ENCODE data around the gene PHYHIPL.

The PHYHIPL gene

DNA sequence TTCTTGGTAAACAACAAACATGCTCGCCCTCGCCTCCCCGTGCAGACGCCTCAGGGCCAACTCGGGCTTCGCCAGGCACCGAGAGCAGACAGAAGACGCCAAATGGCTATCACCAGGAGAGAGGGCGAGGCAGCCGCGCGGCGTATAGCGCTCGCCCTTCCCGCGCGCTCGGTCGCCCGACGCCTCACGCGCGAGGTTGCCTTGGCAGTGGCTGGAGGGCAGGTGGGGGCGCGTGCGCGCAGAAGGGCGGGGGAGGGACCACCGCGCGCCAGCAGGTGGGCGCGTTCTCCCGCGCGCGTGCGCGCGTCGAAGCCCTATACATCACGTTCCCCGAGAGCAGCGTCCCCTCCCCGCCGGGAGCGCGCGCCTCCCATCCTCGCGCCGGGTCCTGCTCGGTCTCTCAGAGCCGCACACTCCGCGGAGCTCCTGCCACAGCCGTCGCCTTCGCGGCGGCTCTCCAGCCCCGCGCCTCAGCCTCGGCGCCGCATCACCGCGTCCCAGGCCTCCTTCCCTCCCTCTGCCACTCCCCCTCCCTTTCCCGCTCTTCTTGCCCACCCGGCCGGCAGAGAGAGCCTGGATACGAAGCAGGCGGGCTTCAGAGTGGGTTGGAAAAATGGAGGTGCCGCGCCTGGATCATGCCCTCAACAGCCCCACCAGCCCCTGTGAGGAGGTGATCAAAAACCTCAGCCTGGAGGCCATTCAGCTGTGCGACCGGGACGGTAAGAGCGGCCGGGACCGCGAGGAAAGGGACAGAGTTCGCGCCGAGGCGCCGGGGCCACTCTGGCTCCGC, at the start of gene PHYHIPL:
Gene PHYHIPL, plus strand, starts transcription at position 403 of the 790 bp plus-strand sequence. Its CDS starts 211 bp downstream, at position 614.
- no peak for DNase-seq

DNA sequence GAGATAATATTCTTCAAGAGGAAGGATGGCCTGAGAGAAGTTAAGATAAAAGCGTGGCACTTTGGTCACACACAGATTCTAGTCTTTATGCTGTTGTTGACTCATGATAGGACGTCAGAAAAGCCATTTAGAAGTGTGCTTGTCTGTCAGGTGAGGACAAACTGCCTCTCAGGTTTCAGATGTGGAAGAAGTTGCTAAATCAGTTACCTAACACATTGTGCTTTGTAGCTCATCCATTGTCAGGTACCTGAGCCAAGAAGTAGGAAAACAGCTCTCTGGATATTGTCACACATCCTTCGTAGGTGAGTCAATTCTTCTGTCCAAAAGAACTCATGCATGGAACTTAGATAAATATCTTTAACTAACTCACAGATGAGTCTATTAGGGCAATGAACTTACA, 49.5 kb upstream of the PHYHIPL start:
- DNase-seq: no peak

DNA sequence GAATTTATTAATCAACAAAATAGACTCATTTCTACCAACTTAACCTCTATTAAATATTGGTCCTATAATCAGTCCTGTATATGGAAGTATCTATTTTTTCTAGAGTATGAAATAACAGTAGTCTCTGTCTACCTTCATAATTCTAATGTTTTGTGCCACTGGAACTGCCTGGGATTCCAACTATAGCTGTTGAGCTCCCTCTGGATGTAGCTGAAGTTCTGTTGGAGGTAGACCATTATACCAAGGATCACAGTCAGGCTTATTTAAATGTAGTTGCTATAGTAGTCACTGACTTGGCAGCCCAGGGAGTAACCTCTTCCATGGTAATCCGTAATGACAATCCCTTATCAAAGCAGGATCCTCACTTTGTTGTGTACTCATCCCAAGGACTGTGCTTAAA, 48.5 kb upstream of the PHYHIPL start:
- no peak for DNase-seq

DNA sequence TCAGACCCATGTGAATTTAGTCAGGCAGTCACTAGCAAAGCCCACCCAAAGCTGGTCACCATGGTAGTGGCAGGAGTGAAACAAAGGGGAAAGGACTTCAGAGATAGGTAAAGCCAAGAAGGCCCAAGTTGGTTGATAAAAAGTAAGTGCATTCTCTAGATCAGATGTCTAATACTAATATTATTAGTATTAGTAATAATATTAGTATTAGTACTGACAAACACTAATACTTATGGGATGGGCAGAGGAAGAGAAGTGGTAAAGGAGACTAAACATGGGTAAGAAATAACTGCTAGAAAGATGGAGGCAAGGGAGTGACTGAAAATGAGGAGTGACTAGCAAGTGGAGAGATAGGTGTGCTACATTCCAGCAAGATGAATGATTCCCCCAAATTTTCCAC, 46.6 kb upstream of the PHYHIPL start:
- no peak for DNase-seq

DNA sequence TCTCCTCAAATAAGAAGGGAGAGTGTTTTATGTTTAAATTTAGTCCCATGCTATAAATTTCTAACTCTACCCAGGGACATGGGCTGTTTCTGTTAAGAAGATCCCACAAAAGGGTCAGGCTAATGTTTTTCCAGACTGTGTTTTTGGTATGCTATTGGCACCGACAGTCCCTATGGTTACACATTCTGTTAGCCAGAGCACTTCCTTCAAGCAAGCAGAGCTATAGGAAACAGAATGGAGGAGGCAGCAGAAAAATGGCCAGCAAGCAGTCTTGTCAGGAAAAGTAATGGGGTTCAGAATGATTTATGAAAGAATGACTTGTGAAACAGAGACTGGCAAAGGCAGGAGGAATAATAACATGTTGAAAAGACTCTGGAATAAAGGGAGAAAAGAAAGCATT, 44.8 kb upstream of the PHYHIPL start:
- no peak for DNase-seq

DNA sequence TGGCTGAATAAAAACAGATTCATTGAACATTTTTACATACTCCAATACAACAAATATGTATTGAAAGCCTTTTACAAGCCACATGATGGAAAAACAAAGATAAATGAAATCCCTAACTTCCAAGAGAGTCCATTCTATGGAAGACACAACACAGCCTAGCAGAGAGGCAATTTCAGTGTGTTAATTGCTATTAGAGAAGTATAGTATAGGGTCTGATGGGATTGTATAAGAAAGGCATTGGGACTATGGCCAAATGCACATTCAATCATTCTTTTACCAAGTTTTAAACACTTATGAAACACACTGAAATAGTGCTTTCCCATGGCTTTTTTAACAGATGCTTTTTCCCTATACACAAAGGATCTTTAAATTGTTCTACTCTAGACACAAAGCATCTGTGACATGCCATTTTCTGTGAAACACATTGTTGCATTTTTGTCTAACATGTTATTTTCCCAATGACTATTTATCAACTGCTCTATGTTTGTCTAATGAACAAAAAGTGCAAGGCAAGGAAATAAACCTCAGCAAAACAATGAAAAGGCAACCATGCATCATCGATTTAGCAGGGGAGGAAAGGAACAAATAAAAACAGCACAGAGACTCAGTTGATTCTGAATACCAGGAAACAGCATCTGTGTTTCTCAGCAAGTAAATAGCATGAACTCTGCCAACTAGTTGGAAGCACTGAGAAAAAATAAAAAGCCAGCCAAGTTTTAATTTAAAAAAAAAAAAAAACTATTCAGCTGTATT, 42.4 kb upstream of the PHYHIPL start:
- DNase-seq: no peak

DNA sequence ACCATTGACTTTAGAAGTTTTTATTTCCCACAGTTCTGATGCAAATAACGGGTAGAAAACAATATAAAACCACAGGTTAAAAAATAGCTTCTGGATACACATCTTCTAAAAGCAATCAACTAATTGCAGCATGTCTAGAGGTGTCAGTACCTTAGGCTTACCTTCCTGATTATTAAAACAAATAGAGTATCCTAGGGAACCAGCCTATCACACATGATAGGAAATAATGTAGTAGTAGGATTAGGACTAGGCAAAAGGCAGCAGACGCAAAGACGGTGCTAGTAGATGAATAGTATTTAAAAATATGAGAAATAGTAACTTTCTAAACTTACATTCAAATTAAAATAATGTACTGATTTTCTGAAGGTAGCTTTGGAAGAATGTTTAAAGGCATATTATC, 41.7 kb upstream of the PHYHIPL start:
- DNase-seq: no peak

DNA sequence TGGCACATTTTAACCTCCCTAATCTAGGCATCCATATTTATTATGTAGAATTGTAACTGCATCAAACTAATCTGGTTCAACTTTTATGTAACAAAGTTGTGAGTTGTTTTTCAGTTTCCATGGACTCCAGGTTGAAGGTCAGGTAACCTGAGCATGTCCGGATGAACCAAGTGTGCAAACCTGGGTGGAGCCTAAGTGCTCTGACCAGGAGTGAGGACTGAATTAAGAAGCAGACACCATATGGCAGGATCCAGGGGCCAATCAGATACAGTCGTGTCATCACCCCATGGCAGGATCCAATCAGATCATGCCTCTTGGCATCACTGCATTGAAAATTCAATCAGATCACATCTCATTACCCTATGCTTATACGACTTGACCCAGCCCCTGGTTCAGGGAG, 41.2 kb upstream of the PHYHIPL start:
- DNase-seq: no peak

DNA sequence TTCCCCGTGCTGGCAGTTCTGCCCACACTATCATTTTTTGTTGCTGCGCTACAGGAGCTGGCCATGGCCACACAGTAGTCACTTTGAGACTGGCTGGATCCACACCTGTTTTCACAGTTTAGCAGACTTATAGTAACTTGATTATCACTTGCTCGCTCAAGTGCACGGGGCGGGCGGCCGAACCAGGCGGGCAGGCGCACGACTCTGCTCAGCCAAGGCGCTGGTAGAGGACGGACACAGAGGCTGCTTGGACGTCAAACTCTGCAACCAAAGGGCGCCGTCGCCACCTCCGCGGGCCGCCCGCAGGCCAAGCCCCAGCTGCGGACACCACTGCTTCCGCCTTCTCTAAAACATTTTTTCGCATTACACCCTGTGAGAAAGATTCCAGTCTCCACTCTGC, 38.4 kb upstream of the PHYHIPL start:
- no peak for DNase-seq

DNA sequence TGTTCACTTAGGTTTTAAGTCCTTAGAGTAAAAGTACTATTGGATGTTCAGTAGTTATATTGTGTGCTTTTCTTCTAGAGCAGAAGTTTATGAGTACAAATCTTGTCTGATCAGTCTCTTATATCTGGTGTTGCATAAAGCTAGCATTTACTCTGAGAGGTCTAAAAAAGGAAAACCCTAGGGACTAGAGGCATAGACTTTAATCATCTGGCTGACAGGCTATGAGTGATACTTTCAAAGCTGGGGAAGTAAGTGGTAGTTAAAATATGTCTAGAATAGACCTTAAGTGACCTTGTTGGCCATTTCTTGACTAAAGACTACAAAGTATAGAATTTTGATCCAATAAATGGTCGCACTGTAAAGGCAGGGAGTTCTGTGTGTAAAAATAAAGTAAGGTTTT, 32.9 kb upstream of the PHYHIPL start:
- no peak for DNase-seq

DNA sequence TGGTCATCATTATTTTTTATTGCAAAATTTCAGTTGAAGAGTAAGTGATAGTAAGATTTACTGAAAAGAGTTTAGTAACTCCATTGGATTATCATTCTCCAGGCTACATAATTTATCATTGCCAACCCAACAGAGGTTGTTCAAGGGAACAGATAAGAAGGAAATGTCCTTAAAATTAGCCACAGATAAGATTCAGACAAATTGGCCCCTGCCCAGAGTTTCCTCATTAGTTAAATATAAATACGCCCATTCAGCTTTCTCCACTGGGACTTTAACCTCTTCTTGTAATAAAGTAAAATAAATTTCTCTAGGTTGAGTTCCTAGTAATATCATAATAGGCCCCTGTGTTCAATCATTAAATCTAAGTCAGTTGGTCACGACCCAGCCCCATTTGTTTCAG, 27.7 kb upstream of the PHYHIPL start:
- DNase-seq: no peak

DNA sequence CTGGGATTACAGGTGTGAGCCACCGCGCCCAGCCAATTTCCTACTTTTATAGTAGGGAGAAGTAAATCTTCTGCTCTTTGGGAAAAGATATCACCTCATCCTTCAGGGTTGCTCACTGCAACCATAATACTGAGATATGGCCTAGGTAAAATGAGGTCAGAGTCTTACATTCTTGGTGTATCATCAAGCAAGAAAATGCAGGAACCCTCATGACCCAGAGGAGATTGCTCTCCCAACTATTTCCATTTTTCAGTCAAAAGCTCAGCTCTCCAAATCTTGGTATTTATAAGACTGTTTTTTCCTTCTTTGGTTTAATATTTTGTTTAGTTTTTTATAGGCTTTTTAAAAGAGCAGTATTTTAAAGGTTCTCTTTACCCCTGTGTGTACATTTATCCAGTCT, 20.9 kb upstream of the PHYHIPL start:
- no peak for DNase-seq

DNA sequence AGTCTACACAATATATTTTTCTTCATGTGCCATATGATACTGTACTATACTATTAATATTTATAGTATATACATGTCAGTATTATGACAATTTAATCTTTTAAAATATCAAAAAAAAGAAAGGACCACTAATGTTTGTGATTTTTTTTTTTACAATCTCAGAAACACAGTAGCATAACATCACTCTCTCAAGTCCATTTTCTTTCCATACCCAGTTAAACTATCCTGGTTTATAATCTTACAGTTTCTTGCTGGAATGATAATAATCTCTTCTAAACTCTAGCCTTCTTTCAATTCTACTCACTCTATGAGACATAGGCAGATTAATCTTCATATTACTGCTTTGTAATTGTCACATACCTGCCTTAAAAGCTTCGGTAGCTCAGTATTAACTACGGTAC, 8.9 kb upstream of the PHYHIPL start:
- no peak for DNase-seq

DNA sequence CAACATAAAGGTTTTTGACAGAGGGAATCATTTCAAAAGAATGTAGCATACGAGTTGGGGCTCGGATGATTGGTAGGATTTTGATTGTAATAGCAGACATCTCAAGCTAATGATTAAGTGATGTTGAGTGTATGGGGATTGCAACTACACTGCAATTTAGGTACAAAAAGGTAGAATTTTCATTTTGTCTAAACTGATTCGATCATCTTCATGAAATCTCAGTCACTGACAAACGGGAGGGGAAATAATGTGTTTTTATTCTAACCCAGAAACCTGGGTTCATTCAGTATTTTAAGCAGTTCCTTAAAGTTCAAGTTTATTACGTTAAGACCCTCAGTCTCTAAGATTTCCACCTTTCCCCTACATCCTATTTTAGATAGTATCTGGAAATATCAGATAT, 3.9 kb upstream of the PHYHIPL start:
- no peak for DNase-seq

DNA sequence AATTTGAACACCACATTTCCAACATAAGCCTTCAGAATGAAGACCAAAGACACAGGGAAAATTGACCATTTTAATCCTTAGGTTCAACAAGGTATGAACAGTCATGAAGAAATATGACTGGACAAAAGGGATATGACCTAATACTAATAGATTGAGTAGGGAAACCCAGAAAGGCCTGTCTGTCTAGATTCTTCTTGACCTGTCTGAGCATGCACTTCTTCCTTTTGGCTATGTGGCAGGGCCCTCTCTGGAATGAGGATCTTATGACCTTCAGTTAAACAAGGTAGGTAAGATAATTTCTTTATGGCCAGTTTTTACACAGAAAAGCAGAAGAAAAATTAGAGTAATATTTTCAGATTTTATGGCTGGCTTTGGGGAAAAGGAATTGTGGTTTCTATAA, 3.0 kb upstream of the PHYHIPL start:
- no peak for DNase-seq

DNA sequence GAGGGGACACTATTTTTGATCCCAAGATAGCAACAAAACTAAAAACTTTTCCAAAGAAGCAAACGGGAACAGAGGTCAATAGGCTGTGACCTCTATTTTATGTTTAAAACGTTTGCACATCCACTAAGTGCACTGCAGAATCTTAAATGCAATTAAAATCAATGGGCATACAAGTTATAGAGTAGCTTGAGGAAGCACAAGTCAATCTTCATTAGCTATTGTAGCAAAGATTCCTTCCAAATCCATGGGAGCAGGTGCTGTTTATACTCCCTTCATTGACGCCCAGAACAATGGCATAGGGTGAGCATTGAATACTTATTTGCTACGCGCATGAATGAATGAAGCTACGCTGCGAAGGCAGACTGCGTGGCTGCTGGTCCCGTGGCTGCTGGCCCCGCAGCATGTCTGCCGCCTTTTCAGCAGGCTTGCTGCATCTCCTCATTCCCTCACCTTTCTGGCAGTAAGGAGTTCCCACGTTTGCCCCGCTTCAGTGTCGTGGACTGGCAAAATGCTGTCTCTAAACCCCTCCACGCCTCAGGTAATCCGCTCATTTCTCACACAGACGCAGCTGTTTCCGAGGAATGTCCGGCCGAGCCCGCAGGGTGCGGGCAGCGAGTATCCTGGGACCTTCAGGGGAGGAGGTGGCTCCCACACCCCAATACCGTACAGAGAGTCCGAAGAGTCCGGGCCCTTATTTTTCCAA, 754 bp upstream of the PHYHIPL start:
- DNase-seq: no peak

DNA sequence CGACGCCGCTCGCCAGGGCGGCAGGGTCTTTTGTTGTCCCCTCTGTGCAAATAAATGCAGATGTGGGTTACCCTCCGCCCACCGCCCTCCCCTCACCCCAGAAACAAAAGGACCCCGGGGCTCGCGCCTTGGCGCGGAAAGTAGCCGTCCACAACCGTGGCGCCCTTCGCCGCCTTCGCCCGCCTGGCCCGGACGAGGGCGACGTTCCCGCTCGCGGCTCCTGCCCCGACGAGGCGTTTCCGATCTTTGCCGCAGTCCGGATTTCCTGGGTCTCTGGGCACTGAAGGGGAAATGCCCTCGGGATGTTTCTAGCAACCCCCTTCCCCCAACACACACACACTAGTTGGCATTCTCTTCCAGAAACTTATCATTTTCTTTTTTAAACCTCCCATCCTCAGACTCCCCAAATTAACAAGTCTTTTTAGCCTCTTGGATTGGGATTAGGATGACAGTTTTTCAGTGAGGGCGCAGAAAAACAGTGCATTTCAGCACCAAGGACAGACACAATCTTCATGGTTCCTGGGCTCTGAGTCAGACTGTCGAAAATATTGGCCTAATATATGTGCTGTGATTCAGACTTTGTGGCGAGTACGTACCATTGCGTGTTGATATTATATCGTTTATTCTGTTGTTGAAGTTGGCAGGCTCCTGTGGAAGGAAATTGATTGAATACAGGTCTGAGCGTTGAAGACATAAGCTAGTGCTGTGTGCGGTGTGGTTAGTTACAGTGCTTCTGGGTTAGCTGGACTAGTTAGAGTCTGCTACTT, 771 bp downstream of the PHYHIPL start:
- DNase-seq: no peak

DNA sequence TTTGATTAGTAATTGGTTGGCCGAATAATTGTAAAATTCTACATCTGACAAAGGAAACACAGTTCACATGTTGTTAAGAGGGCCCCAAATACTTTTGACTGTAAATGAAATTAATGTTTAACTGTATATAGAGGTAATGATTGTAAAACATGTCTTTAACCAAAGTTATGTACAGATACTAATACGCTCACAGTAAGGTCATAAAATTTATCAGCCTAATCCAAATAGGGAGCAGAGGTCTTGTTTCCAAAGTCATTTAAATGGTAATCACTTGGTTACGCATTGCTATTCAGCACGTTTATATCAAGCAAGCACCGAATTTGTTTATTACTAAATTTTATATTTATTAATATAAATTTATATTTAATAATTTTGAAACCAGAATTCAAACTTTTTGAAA, 1.4 kb downstream of the PHYHIPL start:
- no peak for DNase-seq

DNA sequence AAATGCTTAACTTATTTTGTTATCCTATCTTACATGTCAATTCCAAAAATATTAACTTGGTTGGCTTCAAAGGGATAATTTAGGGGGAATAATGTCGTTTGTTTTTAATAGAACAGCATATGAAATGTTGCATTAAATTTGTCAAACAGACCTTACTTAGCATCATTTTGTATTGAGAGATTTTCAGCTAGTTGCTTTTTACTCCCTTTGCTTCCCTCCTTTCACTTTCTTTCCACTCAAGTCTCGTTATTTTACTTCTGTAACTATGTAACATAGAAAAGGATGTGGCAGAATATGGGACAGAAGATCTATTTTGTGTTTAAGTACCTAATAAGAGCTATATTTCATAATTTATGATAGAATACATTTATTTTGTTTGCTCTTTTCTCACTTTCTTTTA, 2.6 kb downstream of the PHYHIPL start:
- no peak for DNase-seq

DNA sequence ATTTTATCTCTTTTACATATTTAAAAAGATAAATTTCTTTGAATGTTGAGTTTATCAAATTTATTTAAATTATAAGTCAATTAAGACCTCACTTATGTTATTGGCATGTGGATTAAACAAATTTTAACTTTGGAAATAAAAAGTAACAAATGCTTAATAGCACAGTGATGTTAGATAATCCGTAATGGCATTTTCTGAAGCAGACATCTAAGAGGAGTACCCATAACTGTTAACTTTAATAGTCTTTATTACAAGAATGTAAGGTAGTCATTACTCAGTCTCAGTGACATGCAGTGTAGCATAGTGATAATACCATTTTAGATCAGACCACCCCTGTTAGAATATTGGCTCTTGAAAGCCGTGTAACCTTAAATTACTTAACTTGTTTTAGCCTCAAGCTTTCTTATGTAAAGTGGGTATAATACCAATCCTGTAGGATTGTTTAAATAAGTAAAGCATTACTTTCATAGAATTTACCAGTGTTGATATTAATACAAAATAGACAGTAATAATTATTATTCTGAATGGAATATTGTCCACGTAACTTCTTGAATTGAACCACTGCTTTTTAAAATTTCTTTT, 4.3 kb downstream of the PHYHIPL start:
- no peak for DNase-seq

DNA sequence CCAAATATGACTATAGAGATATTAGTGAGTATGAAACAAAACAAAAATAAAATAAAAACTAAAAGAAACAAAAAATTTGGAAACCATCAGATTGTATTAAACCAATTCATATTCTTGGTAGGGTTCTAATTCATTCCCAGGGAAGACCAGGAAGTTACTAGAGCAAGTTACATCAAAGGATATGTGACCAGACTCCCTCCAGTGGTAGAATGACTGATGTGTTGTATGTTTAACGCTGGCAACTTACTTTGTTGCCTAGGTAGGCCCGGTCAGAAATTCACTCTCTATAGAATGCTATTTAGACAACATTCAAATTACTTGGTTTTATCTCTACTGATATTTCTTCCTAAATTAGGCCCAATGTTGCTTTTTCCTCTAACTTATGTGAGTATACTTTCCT, 5.2 kb downstream of the PHYHIPL start:
- no peak for DNase-seq

DNA sequence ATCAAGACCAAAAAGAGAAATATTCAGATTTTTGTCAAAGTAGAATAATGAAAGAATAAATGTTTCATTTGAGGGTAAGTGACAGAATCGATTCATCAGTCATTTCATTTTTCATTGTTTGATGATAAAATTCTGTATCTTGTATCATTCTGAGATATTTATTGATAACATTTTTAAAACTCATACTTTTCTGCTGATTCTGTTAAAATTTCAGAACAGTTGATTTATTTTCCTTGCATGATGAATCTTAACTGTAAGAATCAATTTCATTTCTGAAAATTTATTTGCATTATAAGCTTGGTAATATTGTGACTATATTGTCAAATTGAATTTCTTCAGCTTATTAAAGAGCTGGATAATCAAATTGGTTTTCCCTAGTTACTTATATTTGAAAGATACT, 13.9 kb downstream of the PHYHIPL start:
- no peak for DNase-seq

DNA sequence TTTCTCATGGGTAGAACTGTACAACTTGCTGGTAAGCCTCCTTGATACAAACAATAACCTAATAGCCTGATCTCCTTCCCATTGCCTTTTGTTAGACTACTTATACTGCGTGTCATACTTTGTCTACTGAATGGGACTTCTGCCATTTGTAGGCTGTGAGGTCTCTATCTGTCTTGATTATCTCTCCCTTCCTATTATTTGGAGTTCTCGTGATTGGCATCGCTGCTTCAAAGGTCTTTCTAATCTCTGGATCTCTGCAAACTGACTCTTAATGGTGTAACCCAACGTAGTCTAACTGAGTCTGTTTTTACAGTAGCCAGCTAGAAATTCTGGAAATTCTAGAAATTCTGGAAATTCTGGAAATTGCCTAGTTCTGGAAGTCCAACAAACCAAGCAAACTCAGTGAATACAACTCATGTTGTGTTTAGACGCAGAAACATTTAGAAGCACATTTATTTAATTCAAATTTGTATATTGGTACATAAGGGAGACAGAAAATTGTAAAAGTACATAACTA, 29.8 kb downstream of the PHYHIPL start:
- no peak for DNase-seq
